Prostate gland (tissue), 2 donors: ENCODE results near the gene DEFB131A.
"Not testable (repeated sequence)": the region's sequence is repeated elsewhere in the genome, so short reads cannot be mapped to it uniquely, and the experiment has no call there.

Source experiments
- POLR2AphosphoS5 ChIP-seq: sonication (generic); formaldehyde crosslinking; IDR thresholded peaks from one replicate; pipeline ENCODE4 v1.6.1; 2017; ENCODE audit warnings: antibody characterized with exemption
- TF ChIP-seq, protein P1 (sequence below), 4 experiments: fragments of 200-600 bp in 2 of 4; fragments of 450-650 bp in 2 of 4; sonication (generic) in 2 of 4; IDR thresholded peaks; 1 replicate in 3 of 4; 2 replicates in 1 of 4; pipeline ENCODE4 v1.5.1; 2016 to 2019; ENCODE audit warnings: antibody characterized with exemption in 4 of 4, mild to moderate bottlenecking in 2 of 4, moderate library complexity in 2 of 4

DNA sequence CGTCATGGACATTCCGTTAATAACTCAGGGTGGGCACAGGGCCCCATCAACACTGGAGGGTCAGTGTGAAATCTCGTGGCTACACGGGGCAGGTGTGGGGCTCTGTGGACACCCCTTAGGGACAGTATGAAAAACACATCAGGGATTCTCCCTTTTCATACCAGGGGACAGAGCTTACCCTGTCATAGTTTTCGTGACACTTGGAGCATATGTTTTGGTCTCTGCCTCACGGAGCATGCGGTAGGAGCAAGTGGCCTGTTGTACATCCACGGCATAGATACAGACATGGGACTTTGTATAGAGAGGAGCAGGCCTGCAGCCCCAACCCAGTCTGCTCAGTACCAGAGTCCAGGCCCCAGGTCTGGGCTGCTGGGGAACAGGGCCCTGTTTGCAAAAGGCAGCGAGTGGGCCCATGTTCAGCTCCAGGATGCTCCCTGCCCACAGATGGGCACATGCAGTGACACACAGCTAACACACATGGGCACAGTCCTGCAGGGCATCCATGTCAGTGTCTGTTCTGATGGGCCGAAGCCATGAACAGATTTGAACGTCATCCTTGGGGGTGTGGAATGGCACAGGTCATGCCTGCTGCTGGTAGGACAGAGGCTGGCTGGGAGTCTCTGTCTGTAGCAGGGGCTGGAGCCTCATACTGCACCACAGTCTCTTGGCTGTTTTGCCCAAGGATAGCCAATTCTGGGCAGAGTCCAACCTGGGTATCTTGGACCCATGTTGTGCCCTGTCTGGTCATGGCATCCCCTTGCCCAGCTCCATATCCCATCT, 50.2 kb downstream of the DEFB131A start:
- TF ChIP-seq, protein P1, sequence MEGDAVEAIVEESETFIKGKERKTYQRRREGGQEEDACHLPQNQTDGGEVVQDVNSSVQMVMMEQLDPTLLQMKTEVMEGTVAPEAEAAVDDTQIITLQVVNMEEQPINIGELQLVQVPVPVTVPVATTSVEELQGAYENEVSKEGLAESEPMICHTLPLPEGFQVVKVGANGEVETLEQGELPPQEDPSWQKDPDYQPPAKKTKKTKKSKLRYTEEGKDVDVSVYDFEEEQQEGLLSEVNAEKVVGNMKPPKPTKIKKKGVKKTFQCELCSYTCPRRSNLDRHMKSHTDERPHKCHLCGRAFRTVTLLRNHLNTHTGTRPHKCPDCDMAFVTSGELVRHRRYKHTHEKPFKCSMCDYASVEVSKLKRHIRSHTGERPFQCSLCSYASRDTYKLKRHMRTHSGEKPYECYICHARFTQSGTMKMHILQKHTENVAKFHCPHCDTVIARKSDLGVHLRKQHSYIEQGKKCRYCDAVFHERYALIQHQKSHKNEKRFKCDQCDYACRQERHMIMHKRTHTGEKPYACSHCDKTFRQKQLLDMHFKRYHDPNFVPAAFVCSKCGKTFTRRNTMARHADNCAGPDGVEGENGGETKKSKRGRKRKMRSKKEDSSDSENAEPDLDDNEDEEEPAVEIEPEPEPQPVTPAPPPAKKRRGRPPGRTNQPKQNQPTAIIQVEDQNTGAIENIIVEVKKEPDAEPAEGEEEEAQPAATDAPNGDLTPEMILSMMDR (IDR thresholded peaks at IDR 0.05): not testable (repeated sequence)
- not testable (repeated sequence) for TF ChIP-seq POLR2AphosphoS5
